Neural cell (in vitro differentiated cells): ENCODE results near the gene PRKCE. TPM values are rescaled to one million over a fixed set of nuclear protein-coding genes. Genes with fewer than 3 reads are reported as not detected.

Experiments used
- H2AFZ ChIP-seq: fragments of 200-600, 300-800 bp; sonication (generic), shearing (Covaris generic); 2 replicates; pipeline ENCODE4 v1.6.0; 2014; ENCODE audit warnings: low read depth, mild to moderate bottlenecking, antibody characterized with exemption, low read length, moderate library complexity
- H3F3A ChIP-seq: fragments of 200-600 bp; shearing (Covaris generic); 2 replicates; pipeline ENCODE4 v1.6.1; 2016; ENCODE audit warnings: mild to moderate bottlenecking, moderate library complexity, mixed read lengths, antibody characterized with exemption, low read length; ENCODE audit not compliant: insufficient read depth, poor library complexity, severe bottlenecking
- H3K27ac ChIP-seq: fragments of 200-600, 300-800 bp; sonication (generic), shearing (Covaris generic); 2 replicates; pipeline ENCODE4 v1.5.1; 2014; ENCODE audit warnings: mild to moderate bottlenecking, low read length, moderate library complexity
- H3K27me3 ChIP-seq: fragments of 300-800, 200-600 bp; sonication (generic), shearing (Covaris generic); 2 replicates; pipeline ENCODE4 v1.6.0; 2014; ENCODE audit warnings: mild to moderate bottlenecking, low read depth, low read length, moderate library complexity; ENCODE audit not compliant: insufficient read depth
- H3K36me3 ChIP-seq: fragments of 300-800, 200-600 bp; sonication (generic), shearing (Covaris generic); 2 replicates; pipeline ENCODE4 v1.5.1; 2014; ENCODE audit warnings: mild to moderate bottlenecking, antibody characterized with exemption, low read length, moderate library complexity; ENCODE audit not compliant: insufficient read depth
- H3K4me2 ChIP-seq: fragments of 300-800, 200-600 bp; sonication (generic), shearing (Covaris generic); 2 replicates; pipeline ENCODE4 v1.6.0; 2014; ENCODE audit warnings: mild to moderate bottlenecking, low read length
- H3K4me3 ChIP-seq: fragments of 300-800, 200-600 bp; sonication (generic), shearing (Covaris generic); 2 replicates; pipeline ENCODE4 v1.5.1; 2014; ENCODE audit warnings: mild to moderate bottlenecking, low read length, moderate library complexity
- H3K79me2 ChIP-seq: fragments of 200-600 bp; shearing (Covaris generic); replicated peaks from 2 replicates; pipeline ENCODE4 v1.6.0; 2014; ENCODE audit warnings: mild to moderate bottlenecking, low read length, moderate library complexity; ENCODE audit not compliant: insufficient read depth
- H3K9ac ChIP-seq: fragments of 300-800, 200-600 bp; sonication (generic), shearing (Covaris generic); 2 replicates; pipeline ENCODE4 v1.6.1; 2016; ENCODE audit warnings: mild to moderate bottlenecking, low read length, mixed read lengths
- H3K9me2 ChIP-seq: fragments of 200-600 bp; shearing (Covaris generic); 2 replicates; pipeline ENCODE4 v1.6.1; 2016; ENCODE audit warnings: mild to moderate bottlenecking, low read length, mixed read lengths; ENCODE audit not compliant: insufficient read depth
- H3K9me3 ChIP-seq: fragments of 200-600, 300-800 bp; sonication (generic), shearing (Covaris generic); 2 replicates; pipeline ENCODE4 v1.6.1; 2016; ENCODE audit warnings: mild to moderate bottlenecking, mixed run types, low read length, moderate library complexity, mixed read lengths
- H4K20me1 ChIP-seq: fragments of 200-600 bp; shearing (Covaris generic); 2 replicates; pipeline ENCODE4 v1.6.1; 2016; ENCODE audit warnings: mild to moderate bottlenecking, mixed run types; ENCODE audit not compliant: insufficient read depth
- EP300 ChIP-seq: fragments of 450-650 bp; conservative IDR thresholded peaks from 2 replicates; pipeline ENCODE4 v1.6.1; 2014; ENCODE audit warnings: antibody characterized with exemption, mild to moderate bottlenecking, moderate library complexity; ENCODE audit not compliant: poor library complexity, severe bottlenecking
- EZH2 ChIP-seq: fragments of 200-600, 300-800 bp; shearing (Covaris generic), sonication (generic); IDR thresholded peaks from 2 replicates; pipeline ENCODE4 v1.6.1; 2014; ENCODE audit warnings: antibody characterized with exemption, low read length, borderline replicate concordance, mild to moderate bottlenecking; ENCODE audit not compliant: insufficient read depth, poor library complexity, severe bottlenecking
- MXI1 ChIP-seq: fragments of 450-650 bp; conservative IDR thresholded peaks from 2 replicates; pipeline ENCODE4 v1.6.1; 2014; ENCODE audit warnings: antibody characterized with exemption, mild to moderate bottlenecking; ENCODE audit not compliant: poor library complexity, severe bottlenecking
- POLR2AphosphoS5 ChIP-seq: IDR thresholded peaks from 2 replicates; pipeline ENCODE4 v1.6.1; 2012
- RAD21 ChIP-seq: fragments of 450-650 bp; conservative IDR thresholded peaks from 2 replicates; pipeline ENCODE4 v1.6.1; 2014; ENCODE audit warnings: antibody characterized with exemption, mild to moderate bottlenecking, moderate library complexity
- SMC3 ChIP-seq: fragments of 450-650 bp; conservative IDR thresholded peaks from 2 replicates; pipeline ENCODE4 v1.6.1; 2014; ENCODE audit warnings: antibody characterized with exemption, mild to moderate bottlenecking, moderate library complexity; ENCODE audit not compliant: poor library complexity
- TAF1 ChIP-seq: IDR thresholded peaks from 2 replicates; pipeline ENCODE4 v1.6.1; 2012; ENCODE audit warnings: low read depth
- polyA plus RNA-seq: library from polyadenylated mRNA; depleted of rRNA; stranded (reverse); fragments of >200 nt; gene quantifications from 2 replicates; pipeline ENCODE4 v1.2.3, GENCODE V29; 2014
- TF ChIP-seq, protein P1 (sequence below): fragments of 450-650 bp; IDR thresholded peaks from 2 replicates; pipeline ENCODE4 v1.5.1; 2014; ENCODE audit warnings: antibody characterized with exemption, mild to moderate bottlenecking, moderate library complexity; ENCODE audit not compliant: poor library complexity, severe bottlenecking
- TF ChIP-seq, protein P2 (sequence below): IDR thresholded peaks from 2 replicates; pipeline ENCODE4 v1.6.1; 2012; ENCODE audit warnings: borderline replicate concordance

The PRKCE gene
- polyA plus RNA-seq, 1 donor from 2014 or later = 5.4 TPM

DNA sequence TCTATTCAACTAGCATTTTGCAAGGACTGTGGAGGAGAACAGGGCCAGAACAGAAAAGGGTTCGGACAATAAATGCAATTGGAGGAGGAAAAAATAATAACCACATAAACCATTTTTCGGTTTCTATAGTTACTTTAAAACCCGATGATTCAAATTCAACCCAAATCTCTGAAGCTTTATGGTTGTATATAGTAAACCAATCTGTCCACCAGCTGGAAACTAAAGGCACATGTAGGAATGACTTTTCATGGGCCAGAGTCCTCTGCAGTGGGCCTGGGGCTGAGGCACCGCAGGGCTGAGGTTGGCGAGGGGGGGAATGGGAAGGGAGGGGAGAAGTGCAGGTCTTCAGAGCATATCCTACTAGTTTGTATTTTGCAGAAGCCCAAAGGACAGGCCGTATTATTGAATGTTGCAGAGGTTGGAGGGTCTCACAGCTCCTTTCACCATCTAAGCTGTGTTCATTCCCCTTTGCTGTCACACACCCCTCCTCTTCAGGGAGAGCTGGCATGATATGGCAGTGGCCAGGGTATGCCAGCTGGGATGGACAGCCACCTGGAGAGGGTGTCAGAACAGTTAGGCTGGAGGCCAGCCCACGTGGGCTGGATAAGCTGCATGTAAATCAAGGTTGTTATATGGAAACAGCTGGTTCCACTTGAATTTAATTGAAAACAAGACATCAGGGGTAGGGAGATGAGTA lies 267.1 kb downstream of the PRKCE start:
- no peaks in the 10 kb centered on the region for H3K27me3 ChIP-seq
- H3K9me2 ChIP-seq = no peaks in the 10 kb centered on the region
- no peak overlapping the region for H3K4me2 ChIP-seq
- peaks cover 5% of the 10 kb centered on the region for H3F3A ChIP-seq
- H4K20me1 ChIP-seq = no peaks in the 10 kb centered on the region
- no peaks in the 10 kb centered on the region for H3K36me3 ChIP-seq
- H3K4me3 ChIP-seq = no peak overlapping the region
- no peak overlapping the region for H3K27ac ChIP-seq
- H3K9ac ChIP-seq = no peak overlapping the region
- no peaks in the 10 kb centered on the region for H3K79me2 ChIP-seq
- H2AFZ ChIP-seq = no peak overlapping the region
- TF ChIP-seq, protein P1, sequence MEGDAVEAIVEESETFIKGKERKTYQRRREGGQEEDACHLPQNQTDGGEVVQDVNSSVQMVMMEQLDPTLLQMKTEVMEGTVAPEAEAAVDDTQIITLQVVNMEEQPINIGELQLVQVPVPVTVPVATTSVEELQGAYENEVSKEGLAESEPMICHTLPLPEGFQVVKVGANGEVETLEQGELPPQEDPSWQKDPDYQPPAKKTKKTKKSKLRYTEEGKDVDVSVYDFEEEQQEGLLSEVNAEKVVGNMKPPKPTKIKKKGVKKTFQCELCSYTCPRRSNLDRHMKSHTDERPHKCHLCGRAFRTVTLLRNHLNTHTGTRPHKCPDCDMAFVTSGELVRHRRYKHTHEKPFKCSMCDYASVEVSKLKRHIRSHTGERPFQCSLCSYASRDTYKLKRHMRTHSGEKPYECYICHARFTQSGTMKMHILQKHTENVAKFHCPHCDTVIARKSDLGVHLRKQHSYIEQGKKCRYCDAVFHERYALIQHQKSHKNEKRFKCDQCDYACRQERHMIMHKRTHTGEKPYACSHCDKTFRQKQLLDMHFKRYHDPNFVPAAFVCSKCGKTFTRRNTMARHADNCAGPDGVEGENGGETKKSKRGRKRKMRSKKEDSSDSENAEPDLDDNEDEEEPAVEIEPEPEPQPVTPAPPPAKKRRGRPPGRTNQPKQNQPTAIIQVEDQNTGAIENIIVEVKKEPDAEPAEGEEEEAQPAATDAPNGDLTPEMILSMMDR = no peak
- TF ChIP-seq MXI1 = no peak
- TF ChIP-seq POLR2AphosphoS5 = no peak
- no peak for TF ChIP-seq SMC3
- TF ChIP-seq RAD21 = no peak
- TF ChIP-seq EZH2 = no peak
- TF ChIP-seq, protein P2, sequence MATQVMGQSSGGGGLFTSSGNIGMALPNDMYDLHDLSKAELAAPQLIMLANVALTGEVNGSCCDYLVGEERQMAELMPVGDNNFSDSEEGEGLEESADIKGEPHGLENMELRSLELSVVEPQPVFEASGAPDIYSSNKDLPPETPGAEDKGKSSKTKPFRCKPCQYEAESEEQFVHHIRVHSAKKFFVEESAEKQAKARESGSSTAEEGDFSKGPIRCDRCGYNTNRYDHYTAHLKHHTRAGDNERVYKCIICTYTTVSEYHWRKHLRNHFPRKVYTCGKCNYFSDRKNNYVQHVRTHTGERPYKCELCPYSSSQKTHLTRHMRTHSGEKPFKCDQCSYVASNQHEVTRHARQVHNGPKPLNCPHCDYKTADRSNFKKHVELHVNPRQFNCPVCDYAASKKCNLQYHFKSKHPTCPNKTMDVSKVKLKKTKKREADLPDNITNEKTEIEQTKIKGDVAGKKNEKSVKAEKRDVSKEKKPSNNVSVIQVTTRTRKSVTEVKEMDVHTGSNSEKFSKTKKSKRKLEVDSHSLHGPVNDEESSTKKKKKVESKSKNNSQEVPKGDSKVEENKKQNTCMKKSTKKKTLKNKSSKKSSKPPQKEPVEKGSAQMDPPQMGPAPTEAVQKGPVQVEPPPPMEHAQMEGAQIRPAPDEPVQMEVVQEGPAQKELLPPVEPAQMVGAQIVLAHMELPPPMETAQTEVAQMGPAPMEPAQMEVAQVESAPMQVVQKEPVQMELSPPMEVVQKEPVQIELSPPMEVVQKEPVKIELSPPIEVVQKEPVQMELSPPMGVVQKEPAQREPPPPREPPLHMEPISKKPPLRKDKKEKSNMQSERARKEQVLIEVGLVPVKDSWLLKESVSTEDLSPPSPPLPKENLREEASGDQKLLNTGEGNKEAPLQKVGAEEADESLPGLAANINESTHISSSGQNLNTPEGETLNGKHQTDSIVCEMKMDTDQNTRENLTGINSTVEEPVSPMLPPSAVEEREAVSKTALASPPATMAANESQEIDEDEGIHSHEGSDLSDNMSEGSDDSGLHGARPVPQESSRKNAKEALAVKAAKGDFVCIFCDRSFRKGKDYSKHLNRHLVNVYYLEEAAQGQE = no peak
- no peak for TF ChIP-seq TAF1
- TF ChIP-seq EP300 = no peak
- no peaks in the 10 kb centered on the region for H3K9me3 ChIP-seq

DNA sequence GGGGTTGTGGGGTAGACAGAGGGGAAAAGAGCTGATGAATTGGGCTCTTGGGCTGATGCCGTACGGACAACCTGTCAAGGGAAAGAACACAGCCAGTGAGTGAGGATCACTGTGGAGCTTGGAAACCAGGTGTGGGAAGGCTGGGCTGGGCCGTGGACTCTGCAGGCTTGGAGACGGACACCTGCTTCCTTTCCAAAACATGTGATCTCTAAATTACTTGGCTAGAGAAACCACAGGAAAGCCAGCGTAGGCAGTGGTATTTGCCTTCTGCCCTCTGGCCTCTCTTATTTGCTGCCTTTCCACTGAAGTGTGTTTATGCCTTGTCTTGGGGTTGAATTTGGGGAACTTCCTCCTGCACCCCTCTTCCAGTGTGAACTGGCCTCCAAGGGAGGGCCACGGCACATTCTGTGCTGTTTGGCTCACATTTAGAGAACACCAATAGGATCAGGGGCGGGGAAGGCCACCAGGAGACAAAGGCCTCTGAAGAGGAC lies 267.7 kb downstream of the PRKCE start:
- Histone ChIP-seq H3K79me2 (no peaks in the 10 kb centered on the region), H3K27me3 (no peaks in the 10 kb centered on the region), H4K20me1 (no peaks in the 10 kb centered on the region), H2AFZ (no peak overlapping the region), H3K4me3 (no peak overlapping the region), H3K9ac (no peak overlapping the region), H3K27ac (no peak overlapping the region), H3K9me3 (no peaks in the 10 kb centered on the region), H3K9me2 (no peaks in the 10 kb centered on the region), H3F3A (peaks cover 5% of the 10 kb centered on the region), H3K36me3 (no peaks in the 10 kb centered on the region), H3K4me2 (no peak overlapping the region)
- TF ChIP-seq TAF1 (no peak), RAD21 (no peak), POLR2AphosphoS5 (no peak), EP300 (no peak), EZH2 (no peak), SMC3 (no peak), MXI1 (no peak)
- TF ChIP-seq, protein P2 = no peak
- TF ChIP-seq, protein P1 = no peak
